Measurements from ENCODE around the gene TSPAN9. TPM values are rescaled to one million over a fixed set of nuclear protein-coding genes. Genes with fewer than 3 reads are reported as not detected.

Gene TSPAN9
- polyA plus RNA-seq, 3 donors = 0.15 to 0.34 (median 0.25) TPM

DNA sequence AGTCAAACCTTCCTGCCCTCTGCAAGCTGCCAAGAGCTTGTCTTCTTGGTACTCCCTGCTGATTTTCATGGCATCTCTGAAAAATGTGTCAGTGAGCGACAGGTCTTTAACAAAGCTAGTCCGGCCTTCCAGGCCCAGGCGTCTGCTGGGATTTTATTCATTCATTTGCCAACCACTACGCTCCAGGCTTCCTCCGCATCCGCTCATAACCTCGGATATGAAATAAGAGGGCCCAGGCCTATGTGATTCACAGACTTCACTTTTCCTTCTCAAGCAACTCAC, 13.8 kb downstream of the TSPAN9 start:
- peaks cover 0 to 1% (median 0%) of the 10 kb centered on the region in 7 donors for H3K9me3 Mint-ChIP-seq
- H3K4me3 ChIP-seq (replicated peaks in 1 of 3; ENCODE audit: low read depth in 2 of 3, low read length in 3 of 3) = no peak overlapping the region
- H3K4me2 ChIP-seq (replicated peaks; ENCODE audit: extremely low read depth, low read length, poor library complexity, severe bottlenecking) = no peak overlapping the region
- TF ChIP-seq, protein P1, sequence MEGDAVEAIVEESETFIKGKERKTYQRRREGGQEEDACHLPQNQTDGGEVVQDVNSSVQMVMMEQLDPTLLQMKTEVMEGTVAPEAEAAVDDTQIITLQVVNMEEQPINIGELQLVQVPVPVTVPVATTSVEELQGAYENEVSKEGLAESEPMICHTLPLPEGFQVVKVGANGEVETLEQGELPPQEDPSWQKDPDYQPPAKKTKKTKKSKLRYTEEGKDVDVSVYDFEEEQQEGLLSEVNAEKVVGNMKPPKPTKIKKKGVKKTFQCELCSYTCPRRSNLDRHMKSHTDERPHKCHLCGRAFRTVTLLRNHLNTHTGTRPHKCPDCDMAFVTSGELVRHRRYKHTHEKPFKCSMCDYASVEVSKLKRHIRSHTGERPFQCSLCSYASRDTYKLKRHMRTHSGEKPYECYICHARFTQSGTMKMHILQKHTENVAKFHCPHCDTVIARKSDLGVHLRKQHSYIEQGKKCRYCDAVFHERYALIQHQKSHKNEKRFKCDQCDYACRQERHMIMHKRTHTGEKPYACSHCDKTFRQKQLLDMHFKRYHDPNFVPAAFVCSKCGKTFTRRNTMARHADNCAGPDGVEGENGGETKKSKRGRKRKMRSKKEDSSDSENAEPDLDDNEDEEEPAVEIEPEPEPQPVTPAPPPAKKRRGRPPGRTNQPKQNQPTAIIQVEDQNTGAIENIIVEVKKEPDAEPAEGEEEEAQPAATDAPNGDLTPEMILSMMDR (IDR thresholded peaks at IDR 0.05) = no peak
- intact Hi-C loops (cut with micrococcal nuclease) = no loop called here
- no peaks in the 10 kb centered on the region for H3K9me3 ChIP-seq (replicated peaks in 1 of 2; ENCODE audit: control insufficient read depth in 1 of 2, insufficient read depth in 1 of 2, low read length in 2 of 2)
- H3K79me2 ChIP-seq (ENCODE audit: insufficient read depth, low read length) = no peaks in the 10 kb centered on the region
- no peaks in the 10 kb centered on the region for H3K36me3 Mint-ChIP-seq
- H3K4me1 Mint-ChIP-seq = no peaks in the 10 kb centered on the region
- H4K20me1 ChIP-seq (ENCODE audit: insufficient read depth, low read length) = no peaks in the 10 kb centered on the region
- no peak for DNase-seq
- no peaks in the 10 kb centered on the region for H3K27me3 ChIP-seq (ENCODE audit: control insufficient read depth in 2 of 2, insufficient read depth in 2 of 2, low read length in 2 of 2)
- no peak overlapping the region for H3K4me3 Mint-ChIP-seq
- WGBS (ENCODE audit: insufficient coverage) = 99% methylated on average over 7 of the region's 7 CpGs
- H3K9ac ChIP-seq (ENCODE audit: insufficient read depth, low read length, poor library complexity, severe bottlenecking) = no peak overlapping the region
- no peak overlapping the region for H3K27ac Mint-ChIP-seq
- H3K36me3 ChIP-seq (replicated peaks in 1 of 2; ENCODE audit: control insufficient read depth in 1 of 2, insufficient read depth in 2 of 2, low read length in 2 of 2) = no peaks in the 10 kb centered on the region
- H3K27ac ChIP-seq (ENCODE audit: low read depth in 1 of 2, low read length in 2 of 2) = no peak overlapping the region
- no peak overlapping the region for H2AFZ ChIP-seq (ENCODE audit: insufficient read depth, low read depth, low read length, poor library complexity, severe bottlenecking)
- H3K4me1 ChIP-seq (ENCODE audit: control insufficient read depth in 1 of 2, insufficient read depth in 2 of 2, low read length in 2 of 2) = no peaks in the 10 kb centered on the region
- peaks cover 5 to 17% (median 5%) of the 10 kb centered on the region in 3 donors for H3K27me3 Mint-ChIP-seq (ENCODE audit: low read depth in 3 of 3)

DNA sequence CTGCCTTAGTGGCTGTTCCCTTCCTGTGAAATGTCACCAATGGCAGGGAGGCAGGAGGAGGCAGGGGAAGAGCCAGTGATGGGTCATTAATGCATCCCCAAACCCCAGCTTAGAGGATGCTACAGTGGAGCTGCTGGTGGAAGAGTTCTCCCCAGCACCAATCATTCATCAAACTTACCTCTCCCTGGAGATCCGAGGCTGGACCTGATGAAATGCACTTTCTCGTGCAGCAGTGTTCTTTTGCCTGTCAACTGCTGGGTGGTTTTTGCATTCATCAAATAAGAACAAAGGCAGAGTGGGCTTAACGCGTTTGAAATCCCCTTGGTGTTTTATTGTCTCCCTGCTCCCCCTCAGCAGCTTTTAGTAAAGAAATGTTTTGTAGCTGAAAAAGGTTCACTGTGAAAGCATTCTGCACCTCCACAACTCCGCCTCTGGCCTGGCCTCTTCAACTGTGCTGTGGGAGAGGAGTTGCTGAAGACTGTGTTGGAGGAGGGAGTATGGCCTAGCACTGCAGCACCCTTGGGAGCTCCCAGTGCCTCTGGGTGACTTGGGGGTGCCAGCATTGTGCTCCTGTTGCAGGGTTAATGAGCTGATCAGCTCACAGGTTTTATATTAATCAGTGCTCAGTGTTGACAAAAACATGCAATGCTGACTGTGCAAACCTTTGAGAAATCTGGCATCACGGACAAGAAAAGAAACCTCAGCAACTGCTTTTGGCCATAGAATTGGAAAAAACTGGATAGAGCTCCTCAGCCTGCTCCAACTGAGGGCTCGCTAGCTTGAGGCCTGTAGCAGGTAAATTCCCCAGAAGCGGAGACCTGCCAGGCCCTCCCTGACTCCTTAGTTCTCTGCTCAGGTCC, 14.4 kb downstream of the TSPAN9 start:
- Histone ChIP-seq H3K4me3 (replicated peaks in 1 of 3; ENCODE audit: low read depth in 2 of 3, low read length in 3 of 3) (no peak overlapping the region), H3K27me3 (ENCODE audit: control insufficient read depth in 2 of 2, insufficient read depth in 2 of 2, low read length in 2 of 2) (no peaks in the 10 kb centered on the region), H3K27ac (ENCODE audit: low read depth in 1 of 2, low read length in 2 of 2) (no peak overlapping the region), H3K36me3 (replicated peaks in 1 of 2; ENCODE audit: control insufficient read depth in 1 of 2, insufficient read depth in 2 of 2, low read length in 2 of 2) (no peaks in the 10 kb centered on the region), H3K9ac (ENCODE audit: insufficient read depth, low read length, poor library complexity, severe bottlenecking) (no peak overlapping the region), H3K4me1 (ENCODE audit: control insufficient read depth in 1 of 2, insufficient read depth in 2 of 2, low read length in 2 of 2) (no peaks in the 10 kb centered on the region), H3K4me2 (replicated peaks; ENCODE audit: extremely low read depth, low read length, poor library complexity, severe bottlenecking) (no peak overlapping the region), H4K20me1 (ENCODE audit: insufficient read depth, low read length) (no peaks in the 10 kb centered on the region), H2AFZ (ENCODE audit: insufficient read depth, low read depth, low read length, poor library complexity, severe bottlenecking) (no peak overlapping the region), H3K79me2 (ENCODE audit: insufficient read depth, low read length) (no peaks in the 10 kb centered on the region), H3K9me3 (replicated peaks in 1 of 2; ENCODE audit: control insufficient read depth in 1 of 2, insufficient read depth in 1 of 2, low read length in 2 of 2) (no peaks in the 10 kb centered on the region)
- Mint-ChIP-seq H3K9me3 (peaks cover 0 to 7% (median 6%) of the 10 kb centered on the region in 7 donors), H3K4me3 (no peak overlapping the region), H3K4me1 (no peaks in the 10 kb centered on the region), H3K27me3 (ENCODE audit: low read depth in 3 of 3) (peaks cover 2 to 16% (median 6%) of the 10 kb centered on the region in 3 donors), H3K27ac (no peak overlapping the region), H3K36me3 (no peaks in the 10 kb centered on the region)
- no peak for DNase-seq
- TF ChIP-seq, protein P1 (IDR thresholded peaks at IDR 0.05) = no peak
- intact Hi-C loops (cut with micrococcal nuclease) = no loop called here
- 91% methylated on average over 6 of the region's 8 CpGs for WGBS (ENCODE audit: insufficient coverage)
